22Rv1 (cell line): Measurements from ENCODE around the gene MCFD2.

Experiments
- H3K27ac ChIP-seq: fragments of 450-650 bp; 2 replicates; pipeline ENCODE4 v1.5.1; 2017
- CTCF ChIP-seq: fragments of 450-650 bp; IDR thresholded peaks from 2 replicates; pipeline ENCODE4 v1.5.1; 2017; ENCODE audit warnings: mild to moderate bottlenecking
- ZFX ChIP-seq: fragments of 450-650 bp; IDR thresholded peaks from 2 replicates; pipeline ENCODE4 v1.6.1; 2017; ENCODE audit warnings: antibody characterized with exemption, borderline replicate concordance

MCFD2 gene

GRCh38 chr2:46869621-46870020, 46.0 kb downstream of the MCFD2 start:
- TF ChIP-seq ZFX, result no peak
- no peak for TF ChIP-seq CTCF
- H3K27ac ChIP-seq, result no peak overlapping the region

DNA sequence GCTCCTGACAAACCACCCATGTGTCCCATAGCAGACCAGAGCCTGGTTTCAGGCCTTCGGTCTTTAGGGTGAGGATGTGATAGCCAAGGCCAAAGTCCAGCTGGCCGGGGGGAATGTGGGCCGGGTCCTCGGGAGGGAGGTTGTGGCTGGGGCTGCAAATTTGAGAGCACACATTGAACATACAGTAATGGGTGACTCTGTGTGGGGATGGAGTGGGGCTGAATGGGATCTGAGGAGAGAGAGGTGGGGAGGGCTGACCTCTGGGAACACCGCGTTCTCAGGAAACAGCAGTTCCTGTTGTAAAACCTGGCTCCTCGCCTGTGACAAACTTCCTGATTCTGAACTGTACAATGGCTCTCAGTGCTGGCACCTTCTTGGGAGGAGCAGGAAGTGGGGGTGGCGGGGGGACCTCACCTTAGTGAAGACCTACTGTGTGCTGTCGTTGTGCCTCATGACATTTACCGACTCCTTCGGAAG, 48.8 kb downstream of the MCFD2 start:
- no peak overlapping the region for H3K27ac ChIP-seq
- TF ChIP-seq CTCF (no peak), ZFX (no peak)

DNA sequence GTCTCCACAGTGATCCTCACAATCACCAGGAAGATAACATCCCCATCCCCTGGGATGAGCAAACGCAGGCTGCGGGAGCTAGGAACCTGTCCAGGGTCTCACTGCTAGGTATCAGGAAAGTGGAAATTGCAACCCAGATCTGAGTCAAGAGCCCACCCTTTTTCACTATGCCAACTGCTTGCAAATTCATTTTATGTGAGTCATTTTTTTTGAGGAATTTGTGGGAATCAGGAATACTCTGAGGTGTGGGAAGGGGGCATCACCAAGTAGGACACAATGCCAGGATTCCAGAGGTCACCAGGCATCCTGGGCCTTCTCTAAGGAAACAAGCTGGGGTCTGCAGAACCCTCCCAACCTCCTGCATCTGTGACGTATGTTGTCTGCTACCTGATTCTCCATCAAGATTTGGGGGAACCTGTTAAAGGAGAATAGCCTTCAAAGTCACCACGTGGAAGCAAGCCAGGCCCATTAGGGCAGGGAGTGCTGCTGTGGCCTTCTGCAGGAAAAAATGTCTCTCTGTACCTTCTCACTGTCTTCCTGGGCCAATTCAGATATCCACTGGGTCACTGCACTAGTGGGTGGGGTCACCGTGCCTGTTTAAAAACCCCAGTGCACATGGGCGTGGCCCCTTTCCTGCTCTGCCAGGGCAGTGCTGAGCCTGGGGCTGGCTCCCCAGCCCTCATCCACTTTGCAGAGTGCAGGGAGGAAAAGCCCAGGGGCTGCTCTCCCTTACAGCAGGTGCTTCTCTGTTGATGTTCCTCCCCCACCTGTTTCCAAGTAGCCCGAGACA, 50.2 kb downstream of the MCFD2 start:
- H3K27ac ChIP-seq, result no peak overlapping the region
- no peak for TF ChIP-seq CTCF
- no peak for TF ChIP-seq ZFX

DNA sequence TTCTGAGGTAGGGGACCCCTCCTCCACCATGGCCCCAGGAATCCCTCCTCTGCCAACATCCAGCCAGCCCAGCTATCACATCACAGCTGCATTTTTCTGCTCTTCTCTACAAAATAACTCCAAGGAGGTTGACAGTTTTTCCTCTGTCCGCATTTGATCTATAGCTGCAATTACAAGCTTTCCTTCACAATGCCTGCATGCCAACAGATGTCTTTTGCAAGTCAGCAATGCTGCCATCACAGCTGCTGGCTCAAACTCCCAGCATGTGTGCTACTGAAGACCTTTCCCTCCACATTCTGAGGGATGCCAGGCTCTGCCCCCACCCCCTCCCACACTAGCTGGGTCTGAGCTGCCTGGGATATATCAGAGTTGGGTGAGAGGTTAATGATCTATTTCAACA, 51.7 kb downstream of the MCFD2 start:
- no peak overlapping the region for H3K27ac ChIP-seq
- no peak for TF ChIP-seq ZFX
- no peak for TF ChIP-seq CTCF

- TF ChIP-seq ZFX, result no peak
- TF ChIP-seq CTCF, result no peak
- no peak overlapping the region for H3K27ac ChIP-seq
These were observed 53.1 kb downstream of the MCFD2 start for GRCh38 chr2:46862514-46862913.

DNA sequence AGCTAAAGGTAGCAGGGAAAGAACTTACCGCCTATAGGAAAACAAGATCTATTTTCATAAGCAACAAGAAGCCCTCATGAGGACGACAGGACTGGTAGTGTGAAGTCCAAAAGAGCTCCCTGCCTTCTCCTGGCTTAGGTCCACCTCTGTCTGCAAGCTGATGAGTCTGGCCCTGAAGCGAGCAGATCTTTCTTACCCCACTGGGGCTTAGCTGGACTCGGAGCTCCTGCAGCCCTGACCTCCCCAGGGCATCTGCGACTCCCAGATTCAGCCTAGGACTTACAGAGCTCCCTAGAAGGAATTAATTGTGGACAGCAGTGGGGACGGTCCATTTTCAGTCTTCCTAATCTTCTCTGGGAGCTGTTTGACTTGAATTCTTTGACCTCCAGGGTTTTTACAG, 53.7 kb downstream of the MCFD2 start:
- TF ChIP-seq ZFX (no peak), CTCF (no peak)

DNA sequence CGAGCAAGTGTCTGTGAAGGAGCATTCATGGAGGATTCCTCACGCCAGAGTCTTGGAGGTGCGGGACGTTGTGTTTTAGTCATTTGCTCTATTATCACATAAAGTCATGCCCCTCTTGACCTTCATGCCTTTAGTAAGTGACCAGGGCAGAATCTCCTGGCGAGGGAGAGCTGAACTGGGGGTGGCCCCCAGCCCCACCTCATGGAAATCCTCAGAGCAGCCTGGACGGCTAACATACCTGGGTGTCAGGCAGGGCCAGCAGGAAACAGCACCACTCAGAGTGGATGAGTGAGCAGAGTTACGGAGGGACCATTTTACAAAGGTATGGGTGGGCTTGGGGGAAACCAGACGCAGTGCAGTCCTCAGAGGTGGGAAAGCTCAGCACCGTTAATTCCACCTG, 56.1 kb downstream of the MCFD2 start:
- H3K27ac ChIP-seq, result no peak overlapping the region
- TF ChIP-seq ZFX (no peak), CTCF (no peak)

More for the DNA sequence above, 53.7 kb downstream of the MCFD2 start:
- no peak overlapping the region for H3K27ac ChIP-seq
